Calu3 (cell line): ENCODE data around the gene ARHGAP15. TPM values are rescaled to one million over a fixed set of nuclear protein-coding genes. Genes with fewer than 3 reads are reported as not detected.

Source experiments
- BruUV-seq: library from RNA; stranded (reverse); fragments of 400-500 nt; replicated peaks from 2 replicates; lab custom pipeline; 2021; lab: Mats Ljungman, UMichigan
- CTCF ChIA-PET: fragments of 300-600 bp; sonication (Branson Sonifier 250); formaldehyde crosslinking; loops from one replicate; lab custom pipeline; 2022; ENCODE audit warnings: antibody characterized with exemption; lab: Charles Lee
- DNase-seq: peaks from one replicate; pipeline ENCODE4 v3.0.0; 2022
- H3K27ac Mint-ChIP-seq: one replicate; pipeline ENCODE4 v1.8.0; 2022; ENCODE audit warnings: mixed read lengths; ENCODE audit not compliant: unreplicated experiment
- H3K27me3 Mint-ChIP-seq: one replicate; pipeline ENCODE4 v1.8.0; 2022; ENCODE audit warnings: mixed read lengths; ENCODE audit not compliant: unreplicated experiment
- H3K36me3 Mint-ChIP-seq: one replicate; pipeline ENCODE4 v1.8.0; 2022; ENCODE audit warnings: mild to moderate bottlenecking, moderate library complexity, mixed read lengths; ENCODE audit not compliant: insufficient read depth, unreplicated experiment
- H3K4me1 Mint-ChIP-seq: one replicate; pipeline ENCODE4 v1.8.0; 2022; ENCODE audit warnings: mild to moderate bottlenecking, low read depth, mixed read lengths; ENCODE audit not compliant: unreplicated experiment
- H3K4me3 Mint-ChIP-seq: one replicate; pipeline ENCODE4 v1.8.0; 2022; ENCODE audit warnings: mild to moderate bottlenecking, low read depth, moderate library complexity, mixed read lengths; ENCODE audit not compliant: unreplicated experiment
- H3K9me3 Mint-ChIP-seq: one replicate; pipeline ENCODE4 v1.8.0; 2022; ENCODE audit warnings: low read depth, mixed read lengths; ENCODE audit not compliant: unreplicated experiment
- intact Hi-C: fragments of 100-400 bp; cut with micrococcal nuclease; formaldehyde crosslinking; loops from one replicate; pipeline ENCODE4 v1.10.0; 2022; ENCODE audit not compliant: unreplicated experiment
- total RNA-seq: library from RNA; stranded (reverse); gene quantifications from 2 replicates; pipeline ENCODE4 v1.2.3, GENCODE V29; 2022
- TF ChIP-seq, protein P1 (sequence below): fragments of 200-600 bp; IDR thresholded peaks from one replicate; pipeline ENCODE4 v1.8.0; 2022; ENCODE audit warnings: antibody characterized with exemption; ENCODE audit not compliant: unreplicated experiment

Gene ARHGAP15
- total RNA-seq, 1 experiment from 2014 or later = not detected

DNA sequence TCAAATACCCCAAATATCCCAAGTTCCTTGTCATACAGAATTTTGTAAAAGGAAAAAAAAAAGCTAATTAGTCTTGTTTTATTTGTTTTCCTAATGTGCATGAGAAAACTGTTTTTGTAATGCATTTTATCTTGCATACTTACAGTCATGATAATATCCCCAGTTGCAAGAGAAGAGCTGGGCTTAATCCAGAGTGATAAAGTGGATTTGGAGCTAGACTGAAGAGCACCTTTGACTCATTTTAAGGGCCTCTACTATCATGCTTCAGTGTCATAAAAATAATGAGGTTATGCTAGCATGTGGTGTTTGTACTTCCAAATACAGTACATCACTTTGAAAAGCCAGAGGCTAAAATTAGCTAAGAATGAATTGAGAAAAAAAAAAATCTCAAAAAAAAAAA lies 26.4 kb downstream of the ARHGAP15 start:
- intact Hi-C loops = no loop called here
- no TSS peak for BruUV-seq

GRCh38 chr2:143157001-143157400 lies 27.8 kb downstream of the ARHGAP15 start:
- H3K9me3 Mint-ChIP-seq = no peaks in the 10 kb centered on the region
- H3K36me3 Mint-ChIP-seq = no peaks in the 10 kb centered on the region
- CTCF ChIA-PET = no interaction called here
- intact Hi-C loops = no loop called here
- no peak for DNase-seq
- no TSS peak for BruUV-seq
- TF ChIP-seq, protein P1, sequence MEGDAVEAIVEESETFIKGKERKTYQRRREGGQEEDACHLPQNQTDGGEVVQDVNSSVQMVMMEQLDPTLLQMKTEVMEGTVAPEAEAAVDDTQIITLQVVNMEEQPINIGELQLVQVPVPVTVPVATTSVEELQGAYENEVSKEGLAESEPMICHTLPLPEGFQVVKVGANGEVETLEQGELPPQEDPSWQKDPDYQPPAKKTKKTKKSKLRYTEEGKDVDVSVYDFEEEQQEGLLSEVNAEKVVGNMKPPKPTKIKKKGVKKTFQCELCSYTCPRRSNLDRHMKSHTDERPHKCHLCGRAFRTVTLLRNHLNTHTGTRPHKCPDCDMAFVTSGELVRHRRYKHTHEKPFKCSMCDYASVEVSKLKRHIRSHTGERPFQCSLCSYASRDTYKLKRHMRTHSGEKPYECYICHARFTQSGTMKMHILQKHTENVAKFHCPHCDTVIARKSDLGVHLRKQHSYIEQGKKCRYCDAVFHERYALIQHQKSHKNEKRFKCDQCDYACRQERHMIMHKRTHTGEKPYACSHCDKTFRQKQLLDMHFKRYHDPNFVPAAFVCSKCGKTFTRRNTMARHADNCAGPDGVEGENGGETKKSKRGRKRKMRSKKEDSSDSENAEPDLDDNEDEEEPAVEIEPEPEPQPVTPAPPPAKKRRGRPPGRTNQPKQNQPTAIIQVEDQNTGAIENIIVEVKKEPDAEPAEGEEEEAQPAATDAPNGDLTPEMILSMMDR = no peak
- no peak overlapping the region for H3K27ac Mint-ChIP-seq
- H3K27me3 Mint-ChIP-seq = no peaks in the 10 kb centered on the region
- H3K4me1 Mint-ChIP-seq = peaks cover 7% of the 10 kb centered on the region
- H3K4me3 Mint-ChIP-seq = no peak overlapping the region

More for the DNA sequence above, 26.4 kb downstream of the ARHGAP15 start:
- DNase-seq = no peak
- peaks cover 9% of the 10 kb centered on the region for H3K4me1 Mint-ChIP-seq
- H3K27ac Mint-ChIP-seq = no peak overlapping the region
- TF ChIP-seq, protein P1 = no peak
- H3K9me3 Mint-ChIP-seq = no peaks in the 10 kb centered on the region
- H3K4me3 Mint-ChIP-seq = no peak overlapping the region
- H3K27me3 Mint-ChIP-seq = no peaks in the 10 kb centered on the region
- CTCF ChIA-PET = no interaction called here
- H3K36me3 Mint-ChIP-seq = no peaks in the 10 kb centered on the region

GRCh38 chr2:143157418-143157817 lies 28.2 kb downstream of the ARHGAP15 start:
- H3K9me3 Mint-ChIP-seq = no peaks in the 10 kb centered on the region
- no peaks in the 10 kb centered on the region for H3K36me3 Mint-ChIP-seq
- CTCF ChIA-PET = no interaction called here
- H3K4me3 Mint-ChIP-seq = no peak overlapping the region
- H3K4me1 Mint-ChIP-seq = peaks cover 3% of the 10 kb centered on the region
- intact Hi-C loops = no loop called here
- DNase-seq = no peak
- BruUV-seq = no TSS peak
- no peaks in the 10 kb centered on the region for H3K27me3 Mint-ChIP-seq
- TF ChIP-seq, protein P1 = no peak
- no peak overlapping the region for H3K27ac Mint-ChIP-seq

DNA sequence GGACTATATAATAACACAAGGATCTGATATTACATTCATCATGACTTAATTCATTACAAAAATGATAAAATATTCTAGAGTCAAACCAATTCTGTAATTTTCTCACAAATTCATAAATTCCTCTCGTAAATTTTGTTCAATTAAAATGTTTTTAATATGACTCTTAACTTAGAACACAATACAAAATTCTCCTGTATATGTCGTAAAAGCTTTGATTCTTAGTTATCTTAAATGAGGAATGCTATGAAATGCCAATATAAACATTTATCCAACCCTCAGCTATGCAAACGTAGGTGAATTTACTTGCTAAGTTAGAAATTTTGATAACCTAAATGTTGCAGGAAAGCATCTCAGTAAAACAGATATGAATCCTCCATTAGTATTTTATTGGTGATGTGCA lies 28.9 kb downstream of the ARHGAP15 start:
- TF ChIP-seq, protein P1 = no peak
- Mint-ChIP-seq H3K27ac (no peak overlapping the region), H3K27me3 (no peaks in the 10 kb centered on the region), H3K36me3 (no peaks in the 10 kb centered on the region), H3K9me3 (no peaks in the 10 kb centered on the region), H3K4me1 (no peaks in the 10 kb centered on the region), H3K4me3 (no peak overlapping the region)
- no TSS peak for BruUV-seq
- CTCF ChIA-PET = no interaction called here
- DNase-seq = no peak
- intact Hi-C loops = no loop called here
